HL-60 (cell line): ENCODE results near the gene FIGNL2.

ENCODE experiments used
- DNase-seq, 2 experiments: peaks; one replicate each; pipeline ENCODE4 v3.0.0-alpha.2; 2010 to 2020; ENCODE audit warnings: low read depth in 1 of 2, low spot score in 1 of 2
- H3K27ac ChIP-seq: fragments of 250-450 bp; sonication (Bioruptor Pico); replicated peaks from 2 replicates; pipeline ENCODE4 v1.5.1; 2020; ENCODE audit warnings: mild to moderate bottlenecking, moderate library complexity
- H3K27me3 ChIP-seq: fragments of 250-450 bp; sonication (Bioruptor Pico); 2 replicates; pipeline ENCODE4 v1.5.1; 2021; ENCODE audit warnings: mild to moderate bottlenecking, moderate library complexity; ENCODE audit not compliant: insufficient read depth, poor library complexity, severe bottlenecking
- H3K4me3 ChIP-seq: replicated peaks from 2 replicates; pipeline ENCODE4 v1.5.1; 2011; ENCODE audit warnings: mild to moderate bottlenecking, control low read depth, low read length; ENCODE audit not compliant: insufficient read depth
- GABPA ChIP-seq: IDR thresholded peaks from 2 replicates; pipeline ENCODE4 v1.6.1; 2012; ENCODE audit warnings: low read depth
- POLR2AphosphoS5 ChIP-seq: IDR thresholded peaks from 2 replicates; pipeline ENCODE4 v1.6.1; 2012; ENCODE audit warnings: low read depth
- SPI1 ChIP-seq: IDR thresholded peaks from 2 replicates; pipeline ENCODE4 v1.6.1; 2012; ENCODE audit warnings: low read depth, mild to moderate bottlenecking, borderline replicate concordance
- TF ChIP-seq, protein P1 (sequence below): IDR thresholded peaks from one replicate; pipeline ENCODE4 v1.5.1; 2011; ENCODE audit warnings: low read length, control low read depth, inconsistent platforms; ENCODE audit not compliant: insufficient read depth
- TF ChIP-seq, protein P2 (sequence below): IDR thresholded peaks from 2 replicates; pipeline ENCODE4 v1.6.1; 2012; ENCODE audit warnings: low read depth; ENCODE audit not compliant: insufficient replicate concordance

Gene FIGNL2

DNA sequence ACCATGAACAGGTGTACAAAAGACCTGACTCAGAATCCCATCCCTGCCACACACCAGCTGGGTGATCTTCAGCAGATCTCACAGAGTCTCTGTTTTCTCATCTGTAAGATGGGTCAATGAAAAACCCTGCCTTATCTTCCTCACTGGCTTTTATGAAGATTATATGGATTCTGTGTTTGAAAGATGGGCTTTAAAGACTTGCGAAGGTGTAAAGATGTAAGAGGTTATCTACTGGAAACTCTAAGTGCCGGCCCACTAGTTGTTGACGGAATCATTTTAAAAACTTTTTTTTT, 24.1 kb upstream of the FIGNL2 start:
- peaks cover 9% of the 10 kb centered on the region for H3K27me3 ChIP-seq
- DNase-seq = no peak

DNA sequence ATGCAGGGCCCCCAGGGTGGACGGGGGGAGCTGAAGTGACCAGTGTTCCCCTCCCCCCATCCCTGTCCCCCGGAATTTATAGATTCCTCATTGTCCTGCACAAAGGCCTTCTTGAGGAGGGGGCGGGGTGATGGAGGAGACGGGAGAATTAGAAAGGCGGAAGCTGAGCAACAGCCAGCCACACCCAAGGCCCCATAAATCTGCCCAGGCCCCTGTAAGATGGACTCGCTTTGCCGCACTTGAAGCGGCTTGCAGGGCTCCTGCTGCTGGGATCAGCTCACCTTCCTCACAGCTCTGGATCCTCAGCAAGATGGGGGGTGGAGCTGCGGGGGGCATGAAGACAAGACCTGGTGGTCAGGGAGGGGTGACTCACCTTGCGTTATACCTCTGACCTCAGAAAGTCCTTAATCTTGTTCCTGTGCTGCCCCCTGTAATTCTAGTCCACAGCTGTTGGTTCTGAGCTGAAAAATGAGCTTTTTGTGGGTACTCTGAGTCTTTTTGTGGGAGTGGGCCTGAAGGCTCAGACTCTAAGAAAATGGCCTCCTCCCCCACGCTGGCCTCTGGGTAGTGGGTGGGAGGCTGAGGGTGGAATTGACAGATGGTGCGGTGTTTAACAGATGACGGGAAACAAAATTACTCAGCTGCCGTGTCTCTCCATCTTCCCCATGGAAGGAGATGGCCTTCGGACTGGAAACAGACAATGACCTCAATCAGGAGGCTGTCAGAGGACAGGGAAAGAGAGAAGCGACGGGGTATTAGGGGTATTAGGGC, 23.6 kb upstream of the FIGNL2 start:
- TF ChIP-seq GABPA = no peak
- TF ChIP-seq, protein P1, sequence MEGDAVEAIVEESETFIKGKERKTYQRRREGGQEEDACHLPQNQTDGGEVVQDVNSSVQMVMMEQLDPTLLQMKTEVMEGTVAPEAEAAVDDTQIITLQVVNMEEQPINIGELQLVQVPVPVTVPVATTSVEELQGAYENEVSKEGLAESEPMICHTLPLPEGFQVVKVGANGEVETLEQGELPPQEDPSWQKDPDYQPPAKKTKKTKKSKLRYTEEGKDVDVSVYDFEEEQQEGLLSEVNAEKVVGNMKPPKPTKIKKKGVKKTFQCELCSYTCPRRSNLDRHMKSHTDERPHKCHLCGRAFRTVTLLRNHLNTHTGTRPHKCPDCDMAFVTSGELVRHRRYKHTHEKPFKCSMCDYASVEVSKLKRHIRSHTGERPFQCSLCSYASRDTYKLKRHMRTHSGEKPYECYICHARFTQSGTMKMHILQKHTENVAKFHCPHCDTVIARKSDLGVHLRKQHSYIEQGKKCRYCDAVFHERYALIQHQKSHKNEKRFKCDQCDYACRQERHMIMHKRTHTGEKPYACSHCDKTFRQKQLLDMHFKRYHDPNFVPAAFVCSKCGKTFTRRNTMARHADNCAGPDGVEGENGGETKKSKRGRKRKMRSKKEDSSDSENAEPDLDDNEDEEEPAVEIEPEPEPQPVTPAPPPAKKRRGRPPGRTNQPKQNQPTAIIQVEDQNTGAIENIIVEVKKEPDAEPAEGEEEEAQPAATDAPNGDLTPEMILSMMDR = no peak
- H3K4me3 ChIP-seq = no peak overlapping the region
- H3K27ac ChIP-seq = no peak overlapping the region
- H3K27me3 ChIP-seq = peaks cover 9% of the 10 kb centered on the region
- no peak for DNase-seq

More for the DNA sequence above, 24.1 kb upstream of the FIGNL2 start:
- TF ChIP-seq SPI1 (no peak), GABPA (no peak), POLR2AphosphoS5 (no peak)
- TF ChIP-seq, protein P1 = no peak
- TF ChIP-seq, protein P2, sequence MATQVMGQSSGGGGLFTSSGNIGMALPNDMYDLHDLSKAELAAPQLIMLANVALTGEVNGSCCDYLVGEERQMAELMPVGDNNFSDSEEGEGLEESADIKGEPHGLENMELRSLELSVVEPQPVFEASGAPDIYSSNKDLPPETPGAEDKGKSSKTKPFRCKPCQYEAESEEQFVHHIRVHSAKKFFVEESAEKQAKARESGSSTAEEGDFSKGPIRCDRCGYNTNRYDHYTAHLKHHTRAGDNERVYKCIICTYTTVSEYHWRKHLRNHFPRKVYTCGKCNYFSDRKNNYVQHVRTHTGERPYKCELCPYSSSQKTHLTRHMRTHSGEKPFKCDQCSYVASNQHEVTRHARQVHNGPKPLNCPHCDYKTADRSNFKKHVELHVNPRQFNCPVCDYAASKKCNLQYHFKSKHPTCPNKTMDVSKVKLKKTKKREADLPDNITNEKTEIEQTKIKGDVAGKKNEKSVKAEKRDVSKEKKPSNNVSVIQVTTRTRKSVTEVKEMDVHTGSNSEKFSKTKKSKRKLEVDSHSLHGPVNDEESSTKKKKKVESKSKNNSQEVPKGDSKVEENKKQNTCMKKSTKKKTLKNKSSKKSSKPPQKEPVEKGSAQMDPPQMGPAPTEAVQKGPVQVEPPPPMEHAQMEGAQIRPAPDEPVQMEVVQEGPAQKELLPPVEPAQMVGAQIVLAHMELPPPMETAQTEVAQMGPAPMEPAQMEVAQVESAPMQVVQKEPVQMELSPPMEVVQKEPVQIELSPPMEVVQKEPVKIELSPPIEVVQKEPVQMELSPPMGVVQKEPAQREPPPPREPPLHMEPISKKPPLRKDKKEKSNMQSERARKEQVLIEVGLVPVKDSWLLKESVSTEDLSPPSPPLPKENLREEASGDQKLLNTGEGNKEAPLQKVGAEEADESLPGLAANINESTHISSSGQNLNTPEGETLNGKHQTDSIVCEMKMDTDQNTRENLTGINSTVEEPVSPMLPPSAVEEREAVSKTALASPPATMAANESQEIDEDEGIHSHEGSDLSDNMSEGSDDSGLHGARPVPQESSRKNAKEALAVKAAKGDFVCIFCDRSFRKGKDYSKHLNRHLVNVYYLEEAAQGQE = no peak
- Histone ChIP-seq H3K4me3 (no peak overlapping the region), H3K27ac (no peak overlapping the region)

DNA sequence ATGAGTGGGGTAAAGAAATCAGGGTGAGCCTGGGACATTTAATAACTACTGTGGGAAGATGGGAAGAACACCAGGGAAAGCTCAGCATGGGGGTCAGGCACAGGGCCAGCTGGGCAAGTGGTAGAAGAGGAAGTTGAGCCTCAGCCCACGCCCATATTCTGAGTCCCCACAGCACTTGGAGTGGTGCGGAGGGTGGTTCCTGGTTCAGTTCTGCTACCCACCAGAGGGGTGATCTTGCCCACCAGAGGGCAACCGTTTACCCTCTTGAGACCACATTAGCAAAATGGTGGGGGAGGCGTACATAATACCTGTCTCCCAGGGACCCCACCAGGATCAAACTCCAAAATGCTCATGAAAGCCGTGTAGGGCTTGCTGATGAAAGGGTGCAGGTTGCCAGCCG, 22.6 kb upstream of the FIGNL2 start:
- no peak for TF ChIP-seq POLR2AphosphoS5
- TF ChIP-seq, protein P2 = no peak
- no peak for TF ChIP-seq GABPA
- TF ChIP-seq SPI1 = no peak
- TF ChIP-seq, protein P1 = no peak
- H3K27ac ChIP-seq = no peak overlapping the region
- no peak overlapping the region for H3K4me3 ChIP-seq
- peaks cover 9% of the 10 kb centered on the region for H3K27me3 ChIP-seq
- DNase-seq = peak; percentile 47 to 55

DNA sequence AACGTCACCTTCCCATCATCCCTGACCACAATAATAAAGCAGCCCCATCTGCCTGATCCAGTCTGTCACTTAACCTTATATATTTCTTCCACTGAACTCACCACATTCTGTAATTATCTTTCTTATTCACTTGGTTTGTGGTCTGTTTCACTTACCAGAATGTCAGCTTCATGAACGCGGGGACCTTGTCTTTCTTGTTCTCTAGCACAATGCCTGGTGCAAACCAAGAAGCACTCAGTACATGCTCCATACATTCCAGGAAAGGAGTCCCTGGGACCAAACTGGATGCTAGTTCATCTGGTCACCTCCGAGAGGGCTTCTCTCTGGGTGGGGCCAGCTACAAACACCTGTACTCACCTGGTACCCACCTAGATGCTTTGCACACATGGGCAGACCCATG, 22.0 kb upstream of the FIGNL2 start:
- DNase-seq = no peak
- Histone ChIP-seq H3K27ac (no peak overlapping the region), H3K27me3 (peaks cover 9% of the 10 kb centered on the region), H3K4me3 (no peak overlapping the region)
- TF ChIP-seq, protein P1 = no peak
- TF ChIP-seq SPI1 (no peak), POLR2AphosphoS5 (no peak), GABPA (no peak)
- TF ChIP-seq, protein P2 = no peak
